ENCODE results near the gene PTPRM. TPM values are rescaled to one million over a fixed set of nuclear protein-coding genes. Genes with fewer than 3 reads are reported as not detected.

The PTPRM gene
- total RNA-seq, 1 donor from 2014 or later = 65.5 TPM

- no peak for TF ChIP-seq CTCF (IDR thresholded peaks at IDR 0.05; ENCODE audit: insufficient read depth, low read length, poor library complexity, severe bottlenecking)
- no peak for DNase-seq (ENCODE audit: low read depth)
- H3K4me3 ChIP-seq (ENCODE audit: low read depth, low read length) = no peak overlapping the region
Observed at GRCh38 chr18:8313043-8313442, 745.9 kb downstream of the PTPRM start.

GRCh38 chr18:8314124-8314523 is 747.0 kb downstream of the PTPRM start:
- H3K36me3 ChIP-seq (ENCODE audit: control insufficient read depth, insufficient read depth, low read length) = no peaks in the 10 kb centered on the region
- no peak for TF ChIP-seq CTCF (IDR thresholded peaks at IDR 0.05; ENCODE audit: insufficient read depth, low read length, poor library complexity, severe bottlenecking)
- H3K27me3 ChIP-seq (ENCODE audit: control insufficient read depth, insufficient read depth, low read length) = no peaks in the 10 kb centered on the region
- H3K4me3 ChIP-seq (ENCODE audit: low read depth, low read length) = no peak overlapping the region
- no peak for DNase-seq (ENCODE audit: low read depth)

More at GRCh38 chr18:8313043-8313442, 745.9 kb downstream of the PTPRM start:
- Histone ChIP-seq H3K36me3 (ENCODE audit: control insufficient read depth, insufficient read depth, low read length) (no peaks in the 10 kb centered on the region), H3K27me3 (ENCODE audit: control insufficient read depth, insufficient read depth, low read length) (no peaks in the 10 kb centered on the region)

DNA sequence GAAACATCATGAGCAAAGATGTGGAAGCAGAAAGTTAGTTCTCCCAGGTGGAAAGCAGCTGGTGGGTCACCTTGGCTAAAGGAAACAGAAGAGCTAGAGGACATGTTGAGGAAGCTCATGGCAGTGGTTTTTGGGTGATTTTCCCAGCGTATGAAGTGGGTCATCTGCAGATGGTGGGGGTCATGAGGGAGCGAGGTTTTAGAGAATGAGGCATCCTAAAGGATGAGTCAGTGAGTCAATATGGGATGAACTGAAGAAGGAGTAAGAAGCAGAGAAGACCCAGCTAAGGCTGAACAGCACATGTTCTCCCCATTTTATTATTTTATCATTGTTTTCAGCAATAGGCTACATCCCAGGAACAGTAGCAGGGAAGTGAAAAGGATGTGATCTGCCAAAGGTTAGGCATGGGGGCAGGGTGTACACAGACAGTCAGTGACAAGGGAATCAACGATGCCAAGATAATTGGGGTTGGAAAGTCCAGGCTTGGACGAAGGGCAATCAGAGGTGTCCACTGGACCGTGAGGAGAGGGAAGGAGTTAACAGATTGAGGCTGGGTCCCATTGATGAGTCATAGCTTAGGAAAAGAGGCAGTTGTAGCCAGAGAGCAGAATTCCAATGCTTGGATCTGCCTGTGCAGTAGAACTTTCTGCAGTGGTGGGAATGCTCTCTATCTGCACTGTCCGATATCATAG is 752.8 kb downstream of the PTPRM start:
- DNase-seq (ENCODE audit: low read depth) = no peak
- Histone ChIP-seq H3K4me3 (ENCODE audit: low read depth, low read length) (no peak overlapping the region), H3K27me3 (ENCODE audit: control insufficient read depth, insufficient read depth, low read length) (no peaks in the 10 kb centered on the region), H3K36me3 (ENCODE audit: control insufficient read depth, insufficient read depth, low read length) (no peaks in the 10 kb centered on the region)
- no peak for TF ChIP-seq CTCF (IDR thresholded peaks at IDR 0.05; ENCODE audit: insufficient read depth, low read length, poor library complexity, severe bottlenecking)

- Histone ChIP-seq H3K4me3 (ENCODE audit: low read depth, low read length) (no peak overlapping the region), H3K36me3 (ENCODE audit: control insufficient read depth, insufficient read depth, low read length) (no peaks in the 10 kb centered on the region), H3K27me3 (ENCODE audit: control insufficient read depth, insufficient read depth, low read length) (no peaks in the 10 kb centered on the region)
- DNase-seq (ENCODE audit: low read depth) = no peak
- TF ChIP-seq CTCF (IDR thresholded peaks at IDR 0.05; ENCODE audit: insufficient read depth, low read length, poor library complexity, severe bottlenecking) = no peak
Observed at GRCh38 chr18:8322486-8322885, 755.4 kb downstream of the PTPRM start.

GRCh38 chr18:8324343-8325065 is 757.4 kb downstream of the PTPRM start:
- TF ChIP-seq CTCF (IDR thresholded peaks at IDR 0.05; ENCODE audit: insufficient read depth, low read length, poor library complexity, severe bottlenecking) = peak; percentile 3
- Histone ChIP-seq H3K36me3 (ENCODE audit: control insufficient read depth, insufficient read depth, low read length) (no peaks in the 10 kb centered on the region), H3K4me3 (ENCODE audit: low read depth, low read length) (no peak overlapping the region), H3K27me3 (ENCODE audit: control insufficient read depth, insufficient read depth, low read length) (no peaks in the 10 kb centered on the region)
- no peak for DNase-seq (ENCODE audit: low read depth)
